ACC112 (cell line): ENCODE data around the gene TMEM150C.
A peak's percentile ranks its signal among the peaks of the same experiment; 100 is the strongest.
"Not testable (repeated sequence)": the region's sequence is repeated elsewhere in the genome, so short reads cannot be mapped to it uniquely, and the experiment has no call there.

Experiments used
- H2AFZ ChIP-seq: fragments of 200-600 bp; sonication (generic); one replicate; pipeline ENCODE4 v1.6.0; 2017; ENCODE audit warnings: antibody characterized with exemption, low read length; ENCODE audit not compliant: unreplicated experiment
- H3K27ac ChIP-seq: fragments of 200-600 bp; sonication (generic); 2 replicates; pipeline ENCODE4 v1.5.1; 2014; ENCODE audit warnings: low read depth, mild to moderate bottlenecking, antibody characterized with exemption, low read length, moderate library complexity
- H3K27me3 ChIP-seq: fragments of 200-600 bp; sonication (generic); 2 replicates; pipeline ENCODE4 v1.6.1; 2014; ENCODE audit warnings: mild to moderate bottlenecking, antibody characterized with exemption, low read length, moderate library complexity, mixed read lengths; ENCODE audit not compliant: insufficient read depth
- H3K36me3 ChIP-seq: fragments of 200-600 bp; sonication (generic); 2 replicates; pipeline ENCODE4 v1.6.1; 2016; ENCODE audit warnings: mild to moderate bottlenecking, antibody characterized with exemption, low read length, moderate library complexity, mixed read lengths; ENCODE audit not compliant: insufficient read depth
- H3K4me1 ChIP-seq: fragments of 200-600 bp; sonication (generic); one replicate; pipeline ENCODE4 v1.6.1; 2016; ENCODE audit warnings: low read length, mixed read lengths; ENCODE audit not compliant: insufficient read depth, unreplicated experiment, control insufficient read depth
- H3K4me3 ChIP-seq: fragments of 200-600 bp; sonication (generic); 2 replicates; pipeline ENCODE4 v1.5.1; 2014; ENCODE audit warnings: mild to moderate bottlenecking, low read depth, low read length
- H3K79me2 ChIP-seq: fragments of 200-600 bp; sonication (generic); one replicate; pipeline ENCODE4 v1.6.0; 2016; ENCODE audit warnings: low read length; ENCODE audit not compliant: control insufficient read depth, unreplicated experiment, insufficient read depth

TMEM150C gene

GRCh38 chr4:82569076-82569475 lies 7.3 kb upstream of the TMEM150C start:
- Histone ChIP-seq H3K27ac (no peak overlapping the region), H2AFZ (no peak overlapping the region), H3K4me3 (no peak overlapping the region), H3K4me1 (no peaks in the 10 kb centered on the region), H3K79me2 (no peaks in the 10 kb centered on the region), H3K36me3 (no peaks in the 10 kb centered on the region), H3K27me3 (peaks cover 7% of the 10 kb centered on the region; the same call in 1 of the 2 replicates)

GRCh38 chr4:82567444-82567843 lies 5.7 kb upstream of the TMEM150C start:
- Histone ChIP-seq H2AFZ (no peak overlapping the region), H3K4me1 (no peaks in the 10 kb centered on the region), H3K36me3 (no peaks in the 10 kb centered on the region), H3K79me2 (no peaks in the 10 kb centered on the region), H3K27ac (no peak overlapping the region), H3K4me3 (no peak overlapping the region), H3K27me3 (peaks cover 15% of the 10 kb centered on the region)

- Histone ChIP-seq H3K4me1 (no peaks in the 10 kb centered on the region), H3K36me3 (no peaks in the 10 kb centered on the region), H3K27me3 (peaks cover 32% of the 10 kb centered on the region), H2AFZ (no peak overlapping the region), H3K79me2 (no peaks in the 10 kb centered on the region), H3K4me3 (peak overlapping the region; percentile 82; the same call in 1 of the 2 replicates), H3K27ac (no peak overlapping the region)
These were observed 721 bp upstream of the TMEM150C start for GRCh38 chr4:82562564-82562854.

GRCh38 chr4:82560853-82561785 lies 669 bp downstream of the TMEM150C start:
- peak overlapping the region; percentile 82 for H3K4me3 ChIP-seq
- H3K27ac ChIP-seq = no peak overlapping the region
- no peaks in the 10 kb centered on the region for H3K36me3 ChIP-seq

GRCh38 chr4:82559735-82560120 lies 2.1 kb downstream of the TMEM150C start:
- H3K79me2 ChIP-seq = no peaks in the 10 kb centered on the region
- H3K27ac ChIP-seq = no peak overlapping the region
- no peaks in the 10 kb centered on the region for H3K4me1 ChIP-seq
- H2AFZ ChIP-seq = no peak overlapping the region
- H3K36me3 ChIP-seq = no peaks in the 10 kb centered on the region
- H3K27me3 ChIP-seq = peaks cover 29% of the 10 kb centered on the region
- no peak overlapping the region for H3K4me3 ChIP-seq

More at GRCh38 chr4:82560853-82561785, 669 bp downstream of the TMEM150C start:
- H3K4me1 ChIP-seq = no peaks in the 10 kb centered on the region
- H3K79me2 ChIP-seq = no peaks in the 10 kb centered on the region
- peak overlapping the region; percentile 43 for H2AFZ ChIP-seq
- H3K27me3 ChIP-seq = peaks cover 32% of the 10 kb centered on the region

- not testable (repeated sequence) for H3K79me2 ChIP-seq, H2AFZ ChIP-seq, H3K4me3 ChIP-seq, H3K27ac ChIP-seq, H3K36me3 ChIP-seq, H3K4me1 ChIP-seq
- peaks cover 29% of the 10 kb centered on the region for H3K27me3 ChIP-seq
These were observed 2.6 kb downstream of the TMEM150C start for GRCh38 chr4:82559090-82559734.

- Histone ChIP-seq H3K4me1 (no peaks in the 10 kb centered on the region), H3K27me3 (peaks cover 7% of the 10 kb centered on the region), H2AFZ (no peak overlapping the region), H3K79me2 (no peaks in the 10 kb centered on the region), H3K4me3 (no peak overlapping the region), H3K36me3 (no peaks in the 10 kb centered on the region), H3K27ac (no peak overlapping the region)
These were observed 6.5 kb downstream of the TMEM150C start for GRCh38 chr4:82555276-82555675.

GRCh38 chr4:82553020-82553419 lies 8.8 kb downstream of the TMEM150C start:
- no peaks in the 10 kb centered on the region for H3K27me3 ChIP-seq
- no peaks in the 10 kb centered on the region for H3K4me1 ChIP-seq
- no peak overlapping the region for H3K27ac ChIP-seq
- H3K36me3 ChIP-seq = no peaks in the 10 kb centered on the region
- no peak overlapping the region for H2AFZ ChIP-seq
- H3K4me3 ChIP-seq = no peak overlapping the region
- H3K79me2 ChIP-seq = no peaks in the 10 kb centered on the region

GRCh38 chr4:82551734-82552133 lies 10.1 kb downstream of the TMEM150C start:
- no peaks in the 10 kb centered on the region for H3K4me1 ChIP-seq
- no peak overlapping the region for H3K27ac ChIP-seq
- H3K79me2 ChIP-seq = no peaks in the 10 kb centered on the region
- no peak overlapping the region for H3K4me3 ChIP-seq
- no peaks in the 10 kb centered on the region for H3K27me3 ChIP-seq
- no peak overlapping the region for H2AFZ ChIP-seq
- H3K36me3 ChIP-seq = no peaks in the 10 kb centered on the region

- H3K79me2 ChIP-seq, H2AFZ ChIP-seq, H3K36me3 ChIP-seq, H3K27ac ChIP-seq, H3K4me3 ChIP-seq, H3K27me3 ChIP-seq, H3K4me1 ChIP-seq: not testable (repeated sequence)
These were observed 13.9 kb downstream of the TMEM150C start for GRCh38 chr4:82547850-82548249.

- H3K4me1 ChIP-seq = no peaks in the 10 kb centered on the region
- no peaks in the 10 kb centered on the region for H3K27me3 ChIP-seq
- H2AFZ ChIP-seq = no peak overlapping the region
- no peaks in the 10 kb centered on the region for H3K36me3 ChIP-seq
- H3K4me3 ChIP-seq = no peak overlapping the region
- no peak overlapping the region for H3K27ac ChIP-seq
- no peaks in the 10 kb centered on the region for H3K79me2 ChIP-seq
These were observed 18.7 kb downstream of the TMEM150C start for GRCh38 chr4:82543131-82543530.
